Measurements from ENCODE around the gene LPAR3.
"Not testable (repeated sequence)": the region's sequence is repeated elsewhere in the genome, so short reads cannot be mapped to it uniquely, and the experiment has no call there.

Gene LPAR3

DNA sequence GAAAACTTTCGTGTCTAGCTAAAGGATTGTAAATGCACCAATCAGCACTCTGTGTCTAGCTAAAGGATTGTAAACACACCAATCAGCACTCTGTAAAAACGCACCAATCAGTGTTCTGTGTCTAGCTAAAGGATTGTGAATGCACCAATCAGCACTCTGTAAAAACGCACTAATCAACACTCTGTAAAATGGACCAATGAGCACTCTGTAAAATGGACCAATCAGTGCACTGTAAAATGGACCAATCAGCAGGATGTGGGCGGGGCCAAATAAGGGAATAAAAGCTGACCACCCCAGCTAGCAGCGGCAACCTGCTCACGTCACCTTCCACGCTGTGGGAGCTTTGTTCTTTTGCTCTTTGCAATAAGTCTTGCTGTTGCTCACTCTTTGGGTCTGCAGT, 9.7 kb upstream of the LPAR3 start:
- not testable (repeated sequence) for DNase-seq

DNA sequence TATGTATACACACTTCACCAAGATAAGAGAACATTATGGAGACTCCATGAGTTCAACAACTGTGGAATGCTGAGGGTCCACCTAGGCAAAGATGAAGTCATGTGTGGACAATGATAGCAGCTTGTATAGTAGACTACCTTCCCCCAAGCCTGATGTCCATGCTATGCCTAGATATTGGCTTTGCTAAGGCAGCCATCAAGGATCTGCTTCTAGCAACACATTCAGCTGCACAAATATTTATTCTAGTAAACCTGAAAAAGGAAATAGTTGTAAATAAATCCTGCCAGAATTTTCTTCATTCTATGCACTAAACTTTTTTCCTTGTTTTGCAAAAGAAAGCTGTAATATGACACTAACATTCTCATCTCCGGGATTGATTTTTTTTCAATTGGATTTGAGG, 7.0 kb upstream of the LPAR3 start:
- peak; percentile 17 for DNase-seq

DNA sequence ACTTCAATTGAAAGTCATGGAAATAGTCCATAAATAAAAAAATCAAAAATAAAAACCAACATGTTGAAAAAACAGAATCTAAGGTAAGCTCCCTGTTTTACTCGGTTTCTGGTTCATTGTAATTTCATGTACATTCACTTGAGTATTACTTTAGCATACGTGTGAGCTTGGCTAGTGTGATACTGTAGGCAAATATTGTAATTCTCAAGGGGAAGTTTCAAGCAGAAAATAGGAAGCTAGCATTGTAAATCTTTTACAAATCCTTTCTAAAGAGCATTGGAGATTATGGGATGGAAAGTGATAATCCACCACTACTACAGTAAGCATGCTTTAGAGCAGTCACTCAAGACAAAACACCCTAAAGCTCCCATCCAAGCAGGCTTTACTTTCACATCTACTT, 3.3 kb upstream of the LPAR3 start:
- no peak for DNase-seq

- no peak for DNase-seq
These were observed 2.4 kb downstream of the LPAR3 start for GRCh38 chr1:84890566-84890965.

DNA sequence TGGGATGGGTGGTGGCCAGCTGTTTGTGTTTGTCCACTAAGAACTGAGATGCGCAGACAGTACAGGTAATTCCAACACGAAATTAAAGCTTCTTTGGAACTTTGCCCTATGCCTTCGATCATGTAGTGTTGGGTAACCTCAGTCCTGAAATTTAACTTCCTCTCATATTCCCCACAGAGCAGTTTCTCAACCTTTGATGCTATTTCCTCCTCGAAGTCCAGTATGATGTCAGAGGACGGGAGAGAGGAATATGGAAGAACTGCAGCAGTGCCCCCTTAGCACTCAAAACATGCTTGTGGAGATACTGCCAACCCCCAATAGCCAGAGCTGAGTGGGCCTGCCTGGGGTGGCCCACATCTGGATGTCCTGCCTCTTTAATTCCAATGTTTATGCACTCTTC, 3.6 kb downstream of the LPAR3 start:
- DNase-seq = no peak

GRCh38 chr1:84888753-84889152, 4.3 kb downstream of the LPAR3 start:
- no peak for DNase-seq

GRCh38 chr1:84887261-84887934, 5.6 kb downstream of the LPAR3 start:
- DNase-seq = no peak

DNA sequence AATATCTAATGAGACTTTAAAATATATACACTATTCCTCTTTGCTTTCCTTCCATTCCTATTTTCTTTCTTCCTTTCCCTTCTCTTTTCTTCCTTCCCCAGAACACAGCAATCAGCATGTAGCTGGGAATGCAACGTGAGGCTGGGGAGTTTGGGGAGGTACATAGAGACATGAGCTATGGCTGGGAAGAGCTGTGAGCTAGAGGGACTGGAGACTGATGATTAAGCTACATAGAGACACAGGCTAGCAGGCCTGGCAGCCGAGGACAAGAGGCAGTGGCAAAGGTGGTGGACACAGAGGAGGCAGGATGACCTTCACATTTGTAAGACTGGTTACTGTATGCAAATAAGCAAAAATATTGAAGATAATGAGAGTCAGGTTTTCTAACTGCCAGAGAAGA, 7.5 kb downstream of the LPAR3 start:
- no peak for DNase-seq

GRCh38 chr1:84884671-84885389, 8.2 kb downstream of the LPAR3 start:
- no peak for DNase-seq

GRCh38 chr1:84883286-84883685, 9.7 kb downstream of the LPAR3 start:
- no peak for DNase-seq

- no peak for DNase-seq
These were observed 15.4 kb downstream of the LPAR3 start for GRCh38 chr1:84877592-84877991.

- no peak for DNase-seq
These were observed 16.7 kb downstream of the LPAR3 start for GRCh38 chr1:84876353-84876752.

DNA sequence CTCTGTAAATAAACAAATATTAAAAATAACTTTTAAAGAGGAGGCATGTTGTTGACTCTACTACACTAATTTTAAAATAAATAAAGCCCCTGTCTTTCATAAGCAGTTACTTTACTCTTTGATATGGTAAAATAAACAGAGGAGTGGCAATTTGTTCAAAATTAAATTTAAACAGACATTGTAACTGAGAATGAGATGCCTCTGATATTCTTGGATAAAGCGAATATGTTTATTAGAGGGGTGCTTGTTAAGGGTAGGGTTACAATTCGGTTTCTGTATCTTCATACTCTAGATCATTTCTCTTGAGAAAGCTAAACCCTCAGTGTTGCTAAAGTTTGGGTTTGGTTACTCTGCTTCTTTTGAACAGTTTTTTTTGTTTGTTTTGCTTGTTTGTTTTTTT, 19.6 kb downstream of the LPAR3 start:
- no peak for DNase-seq

- no peak for DNase-seq
These were observed 20.2 kb downstream of the LPAR3 start for GRCh38 chr1:84872696-84873355.

DNA sequence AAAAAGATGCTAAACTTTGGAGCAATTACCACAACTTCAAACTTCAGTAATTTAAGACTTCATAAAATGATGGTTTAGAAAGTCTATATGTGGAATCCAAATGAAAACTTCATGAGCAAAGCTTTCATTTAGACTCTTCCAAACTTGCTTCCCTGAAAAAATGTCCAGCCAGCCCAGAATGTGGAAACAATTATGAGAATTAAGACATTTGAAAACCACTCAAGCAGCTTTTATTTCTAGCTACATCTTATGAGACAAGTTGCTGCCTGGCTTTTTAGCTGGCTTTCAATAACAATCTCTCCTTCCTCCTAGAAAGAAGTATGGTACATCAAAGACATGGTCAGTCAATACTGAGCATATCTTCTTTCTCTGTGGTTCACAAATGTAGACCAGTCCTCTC, 21.8 kb downstream of the LPAR3 start:
- no peak for DNase-seq

GRCh38 chr1:84870591-84870990, 22.4 kb downstream of the LPAR3 start:
- no peak for DNase-seq

DNA sequence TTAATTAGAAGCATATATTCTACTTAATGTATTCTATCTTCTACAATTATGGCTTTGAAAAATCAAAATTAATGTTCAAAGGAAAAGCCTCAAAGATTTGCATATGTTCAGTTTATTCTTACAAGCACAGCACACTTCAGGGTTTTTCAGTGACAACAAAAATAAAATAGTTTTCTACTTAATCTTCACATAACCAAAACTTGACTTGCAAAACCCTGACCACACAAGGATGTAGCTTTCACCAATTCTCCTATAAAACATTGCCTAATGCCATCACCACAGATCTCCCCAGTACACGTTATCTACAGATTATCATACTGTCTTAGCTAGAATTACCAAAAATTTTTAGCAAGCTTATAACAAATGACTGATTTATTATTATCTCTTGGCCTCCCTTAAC, 23.3 kb downstream of the LPAR3 start:
- no peak for DNase-seq

DNA sequence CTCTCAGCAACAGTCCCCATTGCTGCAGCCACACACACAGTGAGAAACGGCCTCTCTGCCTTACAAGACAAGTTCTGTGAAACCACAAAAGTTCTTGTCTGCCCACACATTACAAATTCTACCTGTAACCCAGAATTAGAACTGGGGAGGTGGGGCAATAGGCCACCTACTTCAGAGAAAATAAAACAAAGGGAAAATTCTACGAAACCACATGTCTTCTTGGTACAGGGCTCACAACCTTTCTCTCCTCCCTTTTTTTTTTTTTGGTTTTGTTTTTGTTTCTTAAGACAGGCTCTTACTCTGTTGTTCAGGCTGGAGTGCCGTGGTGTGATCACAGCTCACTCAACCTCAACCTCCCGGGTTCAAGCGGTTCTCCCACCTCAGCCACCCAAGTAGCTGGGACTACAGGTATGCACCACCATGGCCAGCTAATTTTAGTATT, 30.2 kb downstream of the LPAR3 start:
- DNase-seq = no peak

DNA sequence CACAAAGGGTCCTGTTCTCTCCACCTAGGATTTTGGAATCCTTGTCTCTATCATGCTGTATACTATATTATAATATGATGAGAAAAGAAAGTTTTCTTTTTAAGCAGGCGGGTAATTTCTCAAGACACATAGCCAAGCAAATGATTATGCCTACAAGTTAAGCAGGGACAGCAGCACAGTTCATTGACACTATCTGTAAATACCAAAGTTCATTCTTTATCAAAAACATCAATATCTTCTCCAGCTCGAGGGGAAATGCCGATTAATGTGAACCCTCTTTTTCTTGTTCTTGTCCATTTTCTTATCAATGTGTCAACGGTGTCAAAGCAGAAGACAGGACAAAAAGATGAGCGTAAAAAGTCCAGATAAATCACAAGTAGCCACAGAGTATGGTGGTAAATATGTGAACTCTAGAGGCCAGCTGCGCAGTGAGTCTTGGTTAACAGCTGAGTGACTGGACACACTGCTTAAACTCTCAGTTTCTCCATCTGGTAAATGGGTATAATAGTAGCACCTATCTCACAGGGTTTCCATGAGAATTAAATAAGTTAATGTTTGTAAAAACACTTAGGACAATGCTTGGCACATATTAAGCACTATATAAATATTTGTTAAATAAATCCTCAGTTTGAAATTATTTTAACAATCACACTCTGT, 30.9 kb downstream of the LPAR3 start:
- DNase-seq = no peak

- DNase-seq = no peak
These were observed 31.5 kb downstream of the LPAR3 start for GRCh38 chr1:84861516-84861915.

GRCh38 chr1:84859866-84860265, 33.1 kb downstream of the LPAR3 start:
- no peak for DNase-seq

DNA sequence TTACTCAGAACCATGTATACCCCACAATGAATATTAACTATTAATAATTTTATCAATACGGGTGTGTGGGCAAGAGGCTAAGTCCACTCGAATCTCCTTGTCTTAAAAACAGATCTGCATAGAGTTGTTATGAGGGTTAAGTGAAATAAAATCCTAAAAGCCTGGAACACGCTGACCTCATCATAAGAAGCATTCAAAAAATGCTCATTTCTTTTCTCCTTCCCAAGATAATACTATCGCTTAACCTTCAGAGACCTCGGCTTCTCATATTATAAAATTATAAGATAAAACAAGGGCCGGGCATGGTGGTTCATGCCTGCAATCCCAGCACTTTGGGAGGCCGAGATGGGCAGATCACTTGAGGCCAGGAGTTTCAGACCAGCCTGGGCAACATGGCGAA, 35.1 kb downstream of the LPAR3 start:
- no peak for DNase-seq

DNA sequence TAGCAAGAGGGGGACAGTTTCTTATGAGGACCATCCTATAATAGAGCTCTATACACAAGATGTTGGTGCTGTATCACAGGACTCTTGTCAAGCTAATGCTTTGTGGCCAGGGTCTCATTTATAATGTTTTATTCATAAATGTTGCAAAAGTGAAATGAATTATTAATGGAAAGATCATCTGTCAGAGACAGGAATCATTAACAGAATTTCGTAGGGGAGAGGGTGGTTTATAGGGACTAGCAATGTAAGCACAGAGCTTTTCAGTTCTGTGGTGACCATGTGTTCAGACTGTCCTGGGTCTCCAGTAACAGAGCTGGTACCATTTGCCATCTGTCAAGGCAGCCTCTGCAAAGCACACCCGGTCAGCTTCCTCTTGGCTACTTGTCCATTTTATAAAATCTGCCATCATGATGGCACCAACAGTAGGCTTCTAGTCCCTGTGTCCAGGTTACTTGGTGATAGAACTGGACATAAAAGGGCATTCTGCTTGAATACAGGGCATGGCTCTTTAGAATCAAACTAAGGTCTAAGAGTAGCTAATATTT, 36.2 kb downstream of the LPAR3 start:
- no peak for DNase-seq

Data from NCI-H2029 treated with DMSO at 0.1 percent for 48 hours (cell line).